Mammary epithelial cell (primary cell): Measurements from ENCODE around the gene GUCY2D.

Experiments
- EZH2 ChIP-seq: IDR thresholded peaks from 2 replicates; pipeline ENCODE4 v1.6.1; 2012; ENCODE audit warnings: low read length, inconsistent platforms, borderline replicate concordance
- TF ChIP-seq, protein P1 (sequence below), 2 donors: IDR thresholded peaks in 1 of 2; conservative IDR thresholded peaks in 1 of 2; 2 replicates each; pipeline ENCODE4 v1.5.1; 2011 to 2012; ENCODE audit warnings: inconsistent platforms in 2 of 2, low read length in 2 of 2, mild to moderate bottlenecking in 2 of 2, control low read depth in 1 of 2, low read depth in 1 of 2; ENCODE audit not compliant: insufficient read depth in 1 of 2; ENCODE audit errors: extremely low read depth in 1 of 2

DNA sequence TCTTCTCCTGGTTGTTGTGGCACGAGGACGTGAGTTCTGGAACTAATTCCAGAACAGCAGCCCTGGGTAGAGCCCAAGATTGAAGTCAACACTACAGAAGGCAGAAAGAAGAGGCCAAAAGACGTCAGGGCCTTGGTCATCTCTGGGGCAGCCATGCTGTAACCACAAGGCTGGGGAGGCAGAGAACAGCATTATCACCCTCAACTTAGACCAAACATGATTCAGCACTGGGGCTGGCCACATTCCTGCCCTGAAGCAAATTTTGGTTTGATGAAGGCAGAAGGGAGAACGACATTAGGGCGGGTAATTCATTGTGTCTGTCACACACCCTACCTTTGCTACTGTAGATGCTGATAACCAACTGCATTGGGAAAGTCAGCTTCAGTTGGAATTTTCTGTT lies 26.7 kb downstream of the GUCY2D start:
- TF ChIP-seq, protein P1, sequence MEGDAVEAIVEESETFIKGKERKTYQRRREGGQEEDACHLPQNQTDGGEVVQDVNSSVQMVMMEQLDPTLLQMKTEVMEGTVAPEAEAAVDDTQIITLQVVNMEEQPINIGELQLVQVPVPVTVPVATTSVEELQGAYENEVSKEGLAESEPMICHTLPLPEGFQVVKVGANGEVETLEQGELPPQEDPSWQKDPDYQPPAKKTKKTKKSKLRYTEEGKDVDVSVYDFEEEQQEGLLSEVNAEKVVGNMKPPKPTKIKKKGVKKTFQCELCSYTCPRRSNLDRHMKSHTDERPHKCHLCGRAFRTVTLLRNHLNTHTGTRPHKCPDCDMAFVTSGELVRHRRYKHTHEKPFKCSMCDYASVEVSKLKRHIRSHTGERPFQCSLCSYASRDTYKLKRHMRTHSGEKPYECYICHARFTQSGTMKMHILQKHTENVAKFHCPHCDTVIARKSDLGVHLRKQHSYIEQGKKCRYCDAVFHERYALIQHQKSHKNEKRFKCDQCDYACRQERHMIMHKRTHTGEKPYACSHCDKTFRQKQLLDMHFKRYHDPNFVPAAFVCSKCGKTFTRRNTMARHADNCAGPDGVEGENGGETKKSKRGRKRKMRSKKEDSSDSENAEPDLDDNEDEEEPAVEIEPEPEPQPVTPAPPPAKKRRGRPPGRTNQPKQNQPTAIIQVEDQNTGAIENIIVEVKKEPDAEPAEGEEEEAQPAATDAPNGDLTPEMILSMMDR (conservative IDR thresholded peaks at IDR 0.05 in 1 of 2, IDR thresholded peaks at IDR 0.05 in 1 of 2; ENCODE audit: extremely low read depth in 1 of 2, insufficient read depth in 1 of 2, low read depth in 1 of 2, low read length in 2 of 2) = no peak
- no peak for TF ChIP-seq EZH2
